ENCODE data around the gene AMZ1. TPM values are rescaled to one million over a fixed set of nuclear protein-coding genes. Genes with fewer than 3 reads are reported as not detected.
A peak's percentile ranks its signal among the peaks of the same experiment; 100 is the strongest.

Gene AMZ1
- total RNA-seq, 1 donor from 2014 or later: not detected

DNA sequence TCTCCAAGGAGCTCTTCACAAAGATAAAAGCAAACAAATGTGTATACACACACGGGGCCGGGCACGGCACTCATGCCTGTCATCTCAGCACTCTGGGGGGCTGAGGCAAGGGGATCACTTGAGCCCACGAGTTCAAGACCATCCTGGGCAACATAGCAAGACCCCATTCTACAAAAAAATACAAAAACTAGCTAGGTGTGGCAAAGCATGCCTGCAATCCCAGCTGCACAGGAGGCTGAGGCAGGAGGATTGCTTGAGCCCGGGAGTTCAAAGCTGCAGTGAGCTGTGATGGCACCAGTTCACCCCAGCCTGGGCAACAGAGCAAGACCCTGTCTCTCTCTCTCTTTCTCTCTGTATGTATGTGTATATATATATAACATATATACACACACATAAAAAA lies 33.9 kb upstream of the AMZ1 start:
- Mint-ChIP-seq H3K9me3 (no peaks in the 10 kb centered on the region), H3K4me3 (no peak overlapping the region), H3K27me3 (ENCODE audit: low read depth) (no peaks in the 10 kb centered on the region), H3K27ac (ENCODE audit: unreplicated experiment) (no peak overlapping the region), H3K36me3 (ENCODE audit: low read depth) (peaks cover 5% of the 10 kb centered on the region), H3K4me1 (peaks cover 15% of the 10 kb centered on the region)
- DNase-seq (ENCODE audit: low read depth, low spot score): no peak
- TF ChIP-seq, protein P1, sequence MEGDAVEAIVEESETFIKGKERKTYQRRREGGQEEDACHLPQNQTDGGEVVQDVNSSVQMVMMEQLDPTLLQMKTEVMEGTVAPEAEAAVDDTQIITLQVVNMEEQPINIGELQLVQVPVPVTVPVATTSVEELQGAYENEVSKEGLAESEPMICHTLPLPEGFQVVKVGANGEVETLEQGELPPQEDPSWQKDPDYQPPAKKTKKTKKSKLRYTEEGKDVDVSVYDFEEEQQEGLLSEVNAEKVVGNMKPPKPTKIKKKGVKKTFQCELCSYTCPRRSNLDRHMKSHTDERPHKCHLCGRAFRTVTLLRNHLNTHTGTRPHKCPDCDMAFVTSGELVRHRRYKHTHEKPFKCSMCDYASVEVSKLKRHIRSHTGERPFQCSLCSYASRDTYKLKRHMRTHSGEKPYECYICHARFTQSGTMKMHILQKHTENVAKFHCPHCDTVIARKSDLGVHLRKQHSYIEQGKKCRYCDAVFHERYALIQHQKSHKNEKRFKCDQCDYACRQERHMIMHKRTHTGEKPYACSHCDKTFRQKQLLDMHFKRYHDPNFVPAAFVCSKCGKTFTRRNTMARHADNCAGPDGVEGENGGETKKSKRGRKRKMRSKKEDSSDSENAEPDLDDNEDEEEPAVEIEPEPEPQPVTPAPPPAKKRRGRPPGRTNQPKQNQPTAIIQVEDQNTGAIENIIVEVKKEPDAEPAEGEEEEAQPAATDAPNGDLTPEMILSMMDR (conservative IDR thresholded peaks at IDR 0.05): no peak

DNA sequence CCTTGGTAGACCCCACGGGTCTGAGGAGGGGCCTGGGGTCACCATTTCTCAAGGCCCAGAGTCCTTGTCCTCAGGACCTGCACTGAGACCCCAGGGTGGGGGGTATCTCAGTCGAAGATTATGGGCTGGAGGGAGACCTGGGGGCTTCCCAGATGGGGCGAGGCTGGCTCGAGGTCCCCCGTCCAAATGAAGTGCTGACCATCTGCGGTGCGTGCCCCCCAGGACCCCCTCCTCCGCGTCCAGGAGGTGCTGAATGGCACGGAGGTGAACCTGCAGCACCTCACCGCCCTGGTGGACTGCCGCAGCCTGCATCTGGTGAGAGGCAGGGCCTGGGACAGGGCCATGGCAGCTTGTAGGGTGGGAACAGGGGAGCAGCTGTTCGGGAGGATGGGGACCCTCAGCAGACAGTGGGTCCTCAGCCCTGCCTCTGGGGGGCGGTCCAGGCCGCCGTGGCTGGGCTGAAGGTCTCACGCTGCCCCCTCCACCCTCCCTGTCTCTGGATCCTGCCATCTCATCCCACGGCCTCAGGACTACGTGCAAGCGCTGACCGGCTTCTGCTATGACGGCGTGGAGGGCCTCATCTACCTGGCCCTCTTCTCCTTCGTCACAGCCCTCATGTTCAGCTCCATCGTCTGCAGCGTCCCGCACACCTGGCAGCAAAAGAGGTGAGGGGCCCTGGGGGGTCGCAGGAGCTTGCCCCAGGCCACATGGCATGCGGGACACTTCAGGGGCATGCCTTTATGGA lies 32.0 kb upstream of the AMZ1 start:
- DNase-seq (ENCODE audit: low read depth, low spot score): no peak
- Mint-ChIP-seq H3K4me1 (peaks cover 10% of the 10 kb centered on the region), H3K27ac (ENCODE audit: unreplicated experiment) (no peak overlapping the region), H3K27me3 (ENCODE audit: low read depth) (no peaks in the 10 kb centered on the region), H3K9me3 (no peaks in the 10 kb centered on the region), H3K4me3 (no peak overlapping the region), H3K36me3 (ENCODE audit: low read depth) (peaks cover 5% of the 10 kb centered on the region)
- TF ChIP-seq, protein P1 (conservative IDR thresholded peaks at IDR 0.05): no peak

DNA sequence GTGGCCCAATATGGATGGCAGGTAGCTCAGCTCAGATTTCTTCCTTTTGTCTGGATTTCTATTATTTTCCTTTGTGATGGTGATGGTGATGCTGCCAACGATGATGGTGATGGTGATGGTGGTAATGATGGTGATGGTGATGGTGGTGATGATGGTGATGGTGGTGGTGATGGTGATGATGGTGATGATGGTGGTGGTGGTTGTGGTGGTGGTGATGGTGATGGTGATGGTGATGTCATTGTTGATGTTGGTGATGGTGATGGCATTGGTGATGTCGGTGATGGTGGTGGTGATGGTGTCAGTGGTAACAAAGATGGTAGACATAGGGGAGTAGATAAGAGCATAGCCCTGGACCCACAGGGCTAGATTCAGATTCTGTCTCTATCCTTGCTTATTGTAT lies 30.8 kb upstream of the AMZ1 start:
- TF ChIP-seq, protein P1 (conservative IDR thresholded peaks at IDR 0.05): no peak
- peaks cover 5% of the 10 kb centered on the region for H3K36me3 Mint-ChIP-seq (ENCODE audit: low read depth)
- DNase-seq (ENCODE audit: low read depth, low spot score): no peak
- peaks cover 5% of the 10 kb centered on the region for H3K4me1 Mint-ChIP-seq
- no peak overlapping the region for H3K27ac Mint-ChIP-seq (ENCODE audit: unreplicated experiment)
- no peaks in the 10 kb centered on the region for H3K9me3 Mint-ChIP-seq
- peak overlapping the region; percentile 3 for H3K4me3 Mint-ChIP-seq
- H3K27me3 Mint-ChIP-seq (ENCODE audit: low read depth): no peaks in the 10 kb centered on the region

DNA sequence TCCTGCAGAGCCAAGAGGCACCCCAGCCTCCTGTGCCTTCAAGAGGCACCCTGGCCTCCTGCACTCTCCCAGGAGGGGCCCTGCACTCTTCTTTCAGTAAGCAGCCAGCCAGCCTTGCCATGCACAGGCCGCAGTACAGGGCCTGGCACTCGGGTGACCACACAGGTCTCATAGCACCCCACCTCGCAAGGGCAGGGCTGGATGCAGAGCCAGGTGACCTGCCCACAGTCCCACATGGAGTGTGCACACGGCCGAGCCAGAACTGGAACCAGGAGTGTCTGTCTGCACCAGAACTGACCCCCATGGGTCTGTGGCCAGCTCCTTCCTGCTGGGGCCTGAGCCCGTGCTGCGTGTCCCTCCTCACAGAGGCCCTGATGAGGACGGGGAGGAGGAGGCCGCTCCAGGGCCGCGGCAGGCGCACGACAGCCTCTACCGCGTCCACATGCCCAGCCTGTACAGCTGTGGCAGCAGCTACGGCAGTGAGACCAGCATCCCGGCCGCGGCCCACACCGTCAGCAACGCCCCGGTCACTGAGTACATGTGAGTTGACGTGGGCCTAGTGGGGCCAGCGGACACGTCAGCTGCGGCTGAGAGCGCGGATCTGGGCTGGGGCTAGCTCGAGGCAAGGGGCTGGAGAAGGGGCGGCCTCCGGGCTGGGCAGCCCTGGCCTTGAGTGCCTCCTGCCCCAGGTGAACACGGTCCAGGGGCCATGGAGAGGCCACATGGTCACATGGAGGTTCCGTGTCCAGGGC lies 29.9 kb upstream of the AMZ1 start:
- no peak for DNase-seq (ENCODE audit: low read depth, low spot score)
- TF ChIP-seq, protein P1 (conservative IDR thresholded peaks at IDR 0.05): no peak
- Mint-ChIP-seq H3K27me3 (ENCODE audit: low read depth) (no peaks in the 10 kb centered on the region), H3K4me1 (no peaks in the 10 kb centered on the region), H3K27ac (ENCODE audit: unreplicated experiment) (no peak overlapping the region), H3K9me3 (no peaks in the 10 kb centered on the region), H3K4me3 (no peak overlapping the region), H3K36me3 (ENCODE audit: low read depth) (peaks cover 5% of the 10 kb centered on the region)

DNA sequence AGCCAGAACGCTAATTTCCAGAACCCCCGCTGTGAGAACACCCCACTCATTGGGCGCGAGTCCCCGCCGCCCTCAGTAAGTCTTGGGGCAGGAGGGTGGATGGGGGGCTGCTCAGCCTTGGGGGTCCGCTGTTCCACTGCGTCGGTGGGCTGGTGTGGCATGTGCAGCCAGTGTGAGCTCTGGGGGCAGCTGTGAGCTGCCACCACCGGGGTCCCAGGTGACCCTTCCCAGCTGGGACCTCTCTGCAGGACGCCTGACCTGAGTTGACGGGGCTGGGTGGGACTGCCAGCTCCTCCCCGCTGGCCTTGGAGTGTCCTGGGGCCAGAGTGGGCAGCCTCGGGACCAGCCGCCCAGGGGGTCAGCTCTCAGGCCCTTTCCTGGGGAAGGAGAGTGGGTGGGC lies 29.1 kb upstream of the AMZ1 start:
- DNase-seq (ENCODE audit: low read depth, low spot score): no peak
- Mint-ChIP-seq H3K27me3 (ENCODE audit: low read depth) (no peaks in the 10 kb centered on the region), H3K4me3 (no peak overlapping the region), H3K4me1 (no peaks in the 10 kb centered on the region), H3K9me3 (no peaks in the 10 kb centered on the region), H3K36me3 (ENCODE audit: low read depth) (peaks cover 5% of the 10 kb centered on the region), H3K27ac (ENCODE audit: unreplicated experiment) (no peak overlapping the region)
- TF ChIP-seq, protein P1 (conservative IDR thresholded peaks at IDR 0.05): no peak

All from neural crest cell (in vitro differentiated cells).